ENCODE results near the gene CUL4A.

CUL4A gene

GRCh38 chr13:113202912-113203311 is 6.5 kb upstream of the CUL4A start:
- peaks cover 17% of the 10 kb centered on the region for H3K4me1 ChIP-seq (ENCODE audit: insufficient read depth, low read length, severe bottlenecking)
- peaks cover 69% of the 10 kb centered on the region for H3K36me3 ChIP-seq (ENCODE audit: insufficient read depth, low read length)
- H2AFZ ChIP-seq (ENCODE audit: low read length) = no peak overlapping the region
- H3K4me3 ChIP-seq (ENCODE audit: low read depth, low read length, poor library complexity, severe bottlenecking) = no peak overlapping the region
- H3K79me2 ChIP-seq (ENCODE audit: insufficient read depth, low read length) = peaks cover 78% of the 10 kb centered on the region
- no peaks in the 10 kb centered on the region for H3K27me3 ChIP-seq (ENCODE audit: insufficient read depth, low read length)
- H3K27ac ChIP-seq (ENCODE audit: low read depth, low read length, poor library complexity, severe bottlenecking) = no peak overlapping the region
- H3K9me3 ChIP-seq (ENCODE audit: low read length) = no peaks in the 10 kb centered on the region
- no peak overlapping the region for H3K9ac ChIP-seq (ENCODE audit: low read length)
- H3K4me2 ChIP-seq (ENCODE audit: low read length) = no peak overlapping the region
- no peaks in the 10 kb centered on the region for H3F3A ChIP-seq (ENCODE audit: insufficient read depth, low read length)
- H3K9me2 ChIP-seq (ENCODE audit: low read depth, low read length) = no peaks in the 10 kb centered on the region
- no peak for TF ChIP-seq CTCF (IDR thresholded peaks at IDR 0.05; ENCODE audit: low read length)
- TF ChIP-seq EZH2 (IDR thresholded peaks at IDR 0.05; ENCODE audit: borderline replicate concordance, low read length) = no peak
- peaks cover 10% of the 10 kb centered on the region; the same call in 1 of the 2 replicates for H4K20me1 ChIP-seq (ENCODE audit: insufficient read depth, low read length)

GRCh38 chr13:113203507-113204377 is 5.7 kb upstream of the CUL4A start:
- Histone ChIP-seq H3K4me1 (ENCODE audit: insufficient read depth, low read length, severe bottlenecking) (peaks cover 17% of the 10 kb centered on the region), H3K4me3 (ENCODE audit: low read depth, low read length, poor library complexity, severe bottlenecking) (no peak overlapping the region), H3K9ac (ENCODE audit: low read length) (no peak overlapping the region), H3K4me2 (ENCODE audit: low read length) (no peak overlapping the region), H3K9me2 (ENCODE audit: low read depth, low read length) (no peaks in the 10 kb centered on the region), H2AFZ (ENCODE audit: low read length) (no peak overlapping the region), H3K27ac (ENCODE audit: low read depth, low read length, poor library complexity, severe bottlenecking) (no peak overlapping the region), H3F3A (ENCODE audit: insufficient read depth, low read length) (no peaks in the 10 kb centered on the region), H3K27me3 (ENCODE audit: insufficient read depth, low read length) (no peaks in the 10 kb centered on the region), H4K20me1 (ENCODE audit: insufficient read depth, low read length) (peaks cover 10% of the 10 kb centered on the region; the same call in 1 of the 2 replicates), H3K36me3 (ENCODE audit: insufficient read depth, low read length) (peaks cover 61% of the 10 kb centered on the region), H3K9me3 (ENCODE audit: low read length) (no peaks in the 10 kb centered on the region), H3K79me2 (ENCODE audit: insufficient read depth, low read length) (peaks cover 80% of the 10 kb centered on the region)
- TF ChIP-seq EZH2 (IDR thresholded peaks at IDR 0.05; ENCODE audit: borderline replicate concordance, low read length) = no peak

- Histone ChIP-seq H3K9me3 (ENCODE audit: low read length) (no peaks in the 10 kb centered on the region), H3K36me3 (ENCODE audit: insufficient read depth, low read length) (peaks cover 55% of the 10 kb centered on the region), H3K79me2 (ENCODE audit: insufficient read depth, low read length) (peaks cover 80% of the 10 kb centered on the region), H3K4me2 (ENCODE audit: low read length) (no peak overlapping the region), H3K27ac (ENCODE audit: low read depth, low read length, poor library complexity, severe bottlenecking) (no peak overlapping the region), H3K4me1 (ENCODE audit: insufficient read depth, low read length, severe bottlenecking) (peaks cover 17% of the 10 kb centered on the region), H3K27me3 (ENCODE audit: insufficient read depth, low read length) (no peaks in the 10 kb centered on the region), H4K20me1 (ENCODE audit: insufficient read depth, low read length) (peaks cover 10% of the 10 kb centered on the region; the same call in 1 of the 2 replicates), H2AFZ (ENCODE audit: low read length) (no peak overlapping the region), H3K4me3 (ENCODE audit: low read depth, low read length, poor library complexity, severe bottlenecking) (no peak overlapping the region), H3F3A (ENCODE audit: insufficient read depth, low read length) (no peaks in the 10 kb centered on the region), H3K9me2 (ENCODE audit: low read depth, low read length) (no peaks in the 10 kb centered on the region), H3K9ac (ENCODE audit: low read length) (no peak overlapping the region)
- no peak for TF ChIP-seq CTCF (IDR thresholded peaks at IDR 0.05; ENCODE audit: low read length)
- no peak for TF ChIP-seq EZH2 (IDR thresholded peaks at IDR 0.05; ENCODE audit: borderline replicate concordance, low read length)
Observed at GRCh38 chr13:113204378-113204734, 5.1 kb upstream of the CUL4A start.
